GM18858 (cell line): Measurements from ENCODE around the gene EGFLAM.

Source experiments
- ATAC-seq: cut with Tn5 transposase; IDR thresholded peaks from one replicate; pipeline ENCODE4 v1.9.1; 2021; ENCODE audit not compliant: unreplicated experiment

Gene EGFLAM

GRCh38 chr5:38467353-38468040, 209.1 kb downstream of the EGFLAM start:
- no peak for ATAC-seq

GRCh38 chr5:38468202-38468673, 209.9 kb downstream of the EGFLAM start:
- no peak for ATAC-seq

- ATAC-seq = no peak
Measured at GRCh38 chr5:38468978-38469706, 210.8 kb downstream of the EGFLAM start.

GRCh38 chr5:38469707-38470267, 211.4 kb downstream of the EGFLAM start:
- no peak for ATAC-seq

- no peak for ATAC-seq
Measured at GRCh38 chr5:38471709-38472108, 213.3 kb downstream of the EGFLAM start.

- ATAC-seq = no peak
Measured at GRCh38 chr5:38472541-38472940, 214.2 kb downstream of the EGFLAM start.

GRCh38 chr5:38473008-38473407, 214.6 kb downstream of the EGFLAM start:
- no peak for ATAC-seq

- no peak for ATAC-seq
Measured at GRCh38 chr5:38478166-38478565, 219.8 kb downstream of the EGFLAM start.

GRCh38 chr5:38478878-38479277, 220.5 kb downstream of the EGFLAM start:
- ATAC-seq = no peak

GRCh38 chr5:38479315-38479904, 221.1 kb downstream of the EGFLAM start:
- ATAC-seq = no peak

GRCh38 chr5:38483805-38484398, 225.5 kb downstream of the EGFLAM start:
- ATAC-seq = no peak

GRCh38 chr5:38494175-38494574, 235.8 kb downstream of the EGFLAM start:
- no peak for ATAC-seq

GRCh38 chr5:38494763-38495162, 236.4 kb downstream of the EGFLAM start:
- ATAC-seq = no peak

- ATAC-seq = no peak
Measured at GRCh38 chr5:38497946-38498345, 239.6 kb downstream of the EGFLAM start.

GRCh38 chr5:38500573-38501260, 242.4 kb downstream of the EGFLAM start:
- ATAC-seq = no peak

GRCh38 chr5:38506302-38506701, 247.9 kb downstream of the EGFLAM start:
- no peak for ATAC-seq

- ATAC-seq = no peak
Measured at GRCh38 chr5:38509185-38509584, 250.8 kb downstream of the EGFLAM start.
